Trophoblast cell (in vitro differentiated cells and primary cell): Measurements from ENCODE around the gene DYNC2I2.

Experiments used
- DNase-seq, 2 donors: peaks; one replicate each; pipeline ENCODE4 v3.0.0-alpha.2; 2016
- H2AFZ ChIP-seq: 2 replicates; pipeline ENCODE4 v1.6.1; 2013; ENCODE audit warnings: low read length, moderate library complexity, mild to moderate bottlenecking; ENCODE audit not compliant: insufficient read depth, poor library complexity
- H2AK5ac ChIP-seq: 2 replicates; pipeline ENCODE4 v1.6.1; 2013; ENCODE audit warnings: mild to moderate bottlenecking, low read length
- H2BK120ac ChIP-seq: 2 replicates; pipeline ENCODE4 v1.6.1; 2013; ENCODE audit warnings: low read length, mild to moderate bottlenecking, moderate library complexity; ENCODE audit not compliant: insufficient read depth, poor library complexity
- H2BK12ac ChIP-seq: 2 replicates; pipeline ENCODE4 v1.6.1; 2013; ENCODE audit warnings: mild to moderate bottlenecking, low read length, moderate library complexity
- H2BK5ac ChIP-seq: 2 replicates; pipeline ENCODE4 v1.6.1; 2013; ENCODE audit warnings: low read length, low read depth, moderate library complexity, mild to moderate bottlenecking; ENCODE audit not compliant: poor library complexity
- H3K14ac ChIP-seq: 2 replicates; pipeline ENCODE4 v1.6.1; 2013; ENCODE audit warnings: mild to moderate bottlenecking, low read length
- H3K18ac ChIP-seq: 2 replicates; pipeline ENCODE4 v1.6.1; 2013; ENCODE audit warnings: mild to moderate bottlenecking, low read length
- H3K23ac ChIP-seq: 2 replicates; pipeline ENCODE4 v1.6.1; 2013; ENCODE audit warnings: low read length
- H3K27ac ChIP-seq: 2 replicates; pipeline ENCODE4 v1.5.1; 2013; ENCODE audit warnings: low read depth, mild to moderate bottlenecking, inconsistent platforms, low read length, moderate library complexity
- H3K27me3 ChIP-seq: 2 replicates; pipeline ENCODE4 v1.6.1; 2013; ENCODE audit warnings: inconsistent platforms, mild to moderate bottlenecking, low read length, moderate library complexity; ENCODE audit not compliant: insufficient read depth
- H3K36me3 ChIP-seq, 2 experiments: 1 replicate in 1 of 2; 2 replicates in 1 of 2; pipeline ENCODE4 v1.6.1; 2013; ENCODE audit warnings: low read length in 2 of 2, mild to moderate bottlenecking in 2 of 2, moderate library complexity in 1 of 2; ENCODE audit not compliant: insufficient read depth in 2 of 2, control insufficient read depth in 1 of 2
- H3K4ac ChIP-seq: 2 replicates; pipeline ENCODE4 v1.6.1; 2013; ENCODE audit warnings: low read depth, mild to moderate bottlenecking, low read length, moderate library complexity
- H3K4me1 ChIP-seq, 2 experiments: 1 replicate in 1 of 2; 2 replicates in 1 of 2; pipeline ENCODE4 v1.6.1; 2013; ENCODE audit warnings: low read length in 2 of 2, mild to moderate bottlenecking in 2 of 2, moderate library complexity in 1 of 2; ENCODE audit not compliant: insufficient read depth in 2 of 2, control insufficient read depth in 1 of 2
- H3K4me2 ChIP-seq: 2 replicates; pipeline ENCODE4 v1.6.1; 2013; ENCODE audit warnings: inconsistent platforms, mild to moderate bottlenecking, low read length, moderate library complexity
- H3K4me3 ChIP-seq: 2 replicates; pipeline ENCODE4 v1.5.1; 2013; ENCODE audit warnings: mild to moderate bottlenecking, low read depth, low read length, inconsistent platforms
- H3K79me1 ChIP-seq: one replicate; pipeline ENCODE4 v1.6.1; 2013; ENCODE audit warnings: low read length
- H3K79me2 ChIP-seq: 2 replicates; pipeline ENCODE4 v1.6.1; 2013; ENCODE audit warnings: low read length, mild to moderate bottlenecking; ENCODE audit not compliant: control insufficient read depth, insufficient read depth, poor library complexity
- H3K9ac ChIP-seq: 2 replicates; pipeline ENCODE4 v1.6.1; 2013; ENCODE audit warnings: mild to moderate bottlenecking, low read length
- H3K9me3 ChIP-seq: 2 replicates; pipeline ENCODE4 v1.6.1; 2013; ENCODE audit warnings: low read depth, mild to moderate bottlenecking, control low read depth, inconsistent platforms, low read length; ENCODE audit not compliant: insufficient read depth
- H4K12ac ChIP-seq: 2 replicates; pipeline ENCODE4 v1.6.1; 2013; ENCODE audit warnings: low read depth, mild to moderate bottlenecking, low read length, moderate library complexity
- H4K8ac ChIP-seq: 2 replicates; pipeline ENCODE4 v1.6.1; 2013; ENCODE audit warnings: low read depth, mild to moderate bottlenecking, low read length, moderate library complexity
- H4K91ac ChIP-seq: one replicate; pipeline ENCODE4 v1.6.1; 2013; ENCODE audit warnings: low read depth, mild to moderate bottlenecking, low read length, moderate library complexity
- WGBS: extraction: QIAGEN DNeasy Blood & Tissue Kit; methylation state at CpG from one replicate; pipeline ENCODE4 v1.1.7; 2013; ENCODE audit warnings: missing lambda C conversion rate; ENCODE audit not compliant: insufficient read length, insufficient coverage; ENCODE audit errors: extremely low coverage; 5-methylcytosine and 5-hydroxymethylcytosine counted together

The DYNC2I2 gene

GRCh38 chr9:128636556-128637530 is 19.8 kb downstream of the DYNC2I2 start:
- whole genome bisulfite sequencing: no CpG with 5 or more reads among the region's 20 CpGs
- no peak for DNase-seq

GRCh38 chr9:128636024-128636390 is 20.6 kb downstream of the DYNC2I2 start:
- Histone ChIP-seq H3K27ac (peak overlapping the region; percentile 87), H3K79me2 (no peaks in the 10 kb centered on the region), H4K8ac (peak overlapping the region; percentile 20), H3K4ac (peak overlapping the region; percentile 32), H2AK5ac (peak overlapping the region; percentile 32), H3K79me1 (peaks cover 17% of the 10 kb centered on the region), H3K18ac (peak overlapping the region; percentile 18), H3K9ac (no peak overlapping the region), H4K12ac (peak overlapping the region; percentile 6), H2BK120ac (peak overlapping the region; percentile 37), H4K91ac (peak overlapping the region; percentile 68), H2BK12ac (peak overlapping the region; percentile 39), H3K14ac (peak overlapping the region; percentile 34), H3K23ac (no peak overlapping the region), H3K27me3 (no peaks in the 10 kb centered on the region), H3K4me1 (peaks cover 14 to 17% of the 10 kb centered on the region in 2 experiments), H3K36me3 (peaks cover 56 to 63% of the 10 kb centered on the region in 2 experiments), H2AFZ (peak overlapping the region; percentile 38), H2BK5ac (peak overlapping the region; percentile 52), H3K4me2 (peak overlapping the region; percentile 56), H3K4me3 (no peak overlapping the region), H3K9me3 (peaks cover 4% of the 10 kb centered on the region)
- DNase-seq: peak; percentile 90 to 91
- no CpG with 5 or more reads among the region's 16 CpGs for WGBS

More at GRCh38 chr9:128636556-128637530, 19.8 kb downstream of the DYNC2I2 start:
- Histone ChIP-seq H3K23ac (no peak overlapping the region), H3K79me2 (no peaks in the 10 kb centered on the region), H3K79me1 (peaks cover 17% of the 10 kb centered on the region), H2BK120ac (peak overlapping the region; percentile 37), H3K27me3 (no peaks in the 10 kb centered on the region), H3K4ac (no peak overlapping the region), H3K14ac (peak overlapping the region; percentile 34), H3K18ac (peak overlapping the region; percentile 4), H4K91ac (peak overlapping the region; percentile 68), H2BK12ac (peak overlapping the region; percentile 39), H4K8ac (peak overlapping the region; percentile 20), H2BK5ac (peak overlapping the region; percentile 10), H3K4me3 (no peak overlapping the region), H3K4me1 (peaks cover 14 to 17% of the 10 kb centered on the region in 2 experiments), H3K9me3 (peaks cover 4% of the 10 kb centered on the region), H2AFZ (peak overlapping the region; percentile 38), H3K27ac (peak overlapping the region; percentile 87), H3K9ac (no peak overlapping the region), H2AK5ac (peak overlapping the region; percentile 16), H3K4me2 (no peak overlapping the region), H3K36me3 (peaks cover 52 to 57% of the 10 kb centered on the region in 2 experiments), H4K12ac (no peak overlapping the region)

- Histone ChIP-seq H3K27ac (peak overlapping the region; percentile 87), H2AFZ (no peak overlapping the region), H3K4me2 (peak overlapping the region; percentile 56), H3K14ac (peak overlapping the region; percentile 20), H4K91ac (peak overlapping the region; percentile 68), H3K79me2 (no peaks in the 10 kb centered on the region), H3K18ac (peak overlapping the region; percentile 18), H3K79me1 (peaks cover 17% of the 10 kb centered on the region), H2BK5ac (peak overlapping the region; percentile 52), H3K9ac (no peak overlapping the region), H3K23ac (no peak overlapping the region), H3K27me3 (no peaks in the 10 kb centered on the region), H3K4me3 (no peak overlapping the region), H2BK12ac (peak overlapping the region; percentile 5), H4K12ac (peak overlapping the region; percentile 6), H3K36me3 (peaks cover 51 to 61% of the 10 kb centered on the region in 2 experiments), H3K4ac (peak overlapping the region; percentile 32), H3K4me1 (peaks cover 14 to 17% of the 10 kb centered on the region in 2 experiments), H2AK5ac (peak overlapping the region; percentile 32), H2BK120ac (peak overlapping the region; percentile 15), H3K9me3 (peaks cover 3% of the 10 kb centered on the region), H4K8ac (peak overlapping the region; percentile 20)
- peak; percentile 99 for DNase-seq
- no CpG with 5 or more reads among the region's 20 CpGs for WGBS
Observed at GRCh38 chr9:128635266-128636023, 21.2 kb downstream of the DYNC2I2 start.

DNA sequence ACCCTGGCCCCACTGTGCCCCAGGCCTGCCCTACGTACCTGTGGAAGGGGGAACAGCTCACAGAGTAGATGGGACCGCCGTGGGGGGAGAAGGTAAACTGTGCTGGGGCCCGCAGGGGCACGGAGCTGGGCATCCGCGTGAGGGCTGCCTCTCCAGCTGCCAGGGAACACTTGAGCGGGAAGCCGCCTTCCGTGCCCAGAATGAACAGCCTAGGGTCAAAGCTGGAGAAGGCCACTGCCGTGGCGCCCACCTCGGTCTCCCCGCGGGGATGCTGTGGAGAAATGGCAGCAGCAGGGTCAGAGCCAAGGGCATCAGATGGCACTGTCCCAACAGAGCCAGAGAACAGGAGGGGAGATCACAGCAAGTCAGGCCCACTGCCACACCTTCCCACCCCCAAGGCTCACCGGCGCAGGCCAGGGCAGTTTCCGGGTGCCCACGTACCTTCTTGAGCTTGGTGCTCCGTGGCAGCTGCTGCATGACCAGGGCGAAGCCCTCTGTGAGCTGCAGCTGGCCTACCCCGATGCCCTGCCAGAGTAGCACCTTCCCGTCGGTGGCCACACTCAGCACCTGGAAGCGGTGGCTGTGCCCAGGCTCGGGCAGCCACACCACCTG is 21.9 kb downstream of the DYNC2I2 start:
- no peaks in the 10 kb centered on the region for H3K27me3 ChIP-seq
- H2AFZ ChIP-seq: no peak overlapping the region
- H3K9ac ChIP-seq: peak overlapping the region; percentile 1
- no CpG with 5 or more reads among the region's 26 CpGs for WGBS
- no peak overlapping the region for H2BK120ac ChIP-seq
- H3K27ac ChIP-seq: peak overlapping the region; percentile 16
- peak overlapping the region; percentile 5 for H3K18ac ChIP-seq
- H3K4me2 ChIP-seq: peak overlapping the region; percentile 4
- H3K4ac ChIP-seq: no peak overlapping the region
- H3K14ac ChIP-seq: peak overlapping the region; percentile 1
- peak overlapping the region; percentile 9 for H4K91ac ChIP-seq
- peaks cover 14 to 17% of the 10 kb centered on the region in 2 experiments for H3K4me1 ChIP-seq
- no peaks in the 10 kb centered on the region for H3K79me2 ChIP-seq
- H2AK5ac ChIP-seq: peak overlapping the region; percentile 51
- no peak overlapping the region for H3K23ac ChIP-seq
- peaks cover 17% of the 10 kb centered on the region for H3K79me1 ChIP-seq
- DNase-seq: no peak
- peaks cover 2% of the 10 kb centered on the region for H3K9me3 ChIP-seq
- peak overlapping the region; percentile 22 for H2BK5ac ChIP-seq
- H3K4me3 ChIP-seq: no peak overlapping the region
- peak overlapping the region; percentile 1 for H2BK12ac ChIP-seq
- peaks cover 54 to 63% of the 10 kb centered on the region in 2 experiments for H3K36me3 ChIP-seq
- no peak overlapping the region for H4K12ac ChIP-seq
- H4K8ac ChIP-seq: peak overlapping the region; percentile 15
